Suprapubic skin (tissue), 4 donors: ENCODE data around the gene AK4.
"Not testable (repeated sequence)": the region's sequence is repeated elsewhere in the genome, so short reads cannot be mapped to it uniquely, and the experiment has no call there.

Experiments used
- EP300 ChIP-seq: sonication (generic); formaldehyde crosslinking; IDR thresholded peaks from one replicate; pipeline ENCODE4 v1.6.1; 2017; ENCODE audit warnings: antibody characterized with exemption
- POLR2A ChIP-seq, 2 donors: fragments of 450-650 bp; IDR thresholded peaks; one replicate each; pipeline ENCODE4 v1.6.1; 2017; ENCODE audit warnings: antibody characterized with exemption in 2 of 2, mild to moderate bottlenecking in 2 of 2, moderate library complexity in 2 of 2
- POLR2AphosphoS5 ChIP-seq, 3 donors: sonication (generic); formaldehyde crosslinking; IDR thresholded peaks; one replicate each; pipeline ENCODE4 v1.6.1; 2017; ENCODE audit warnings: antibody characterized with exemption in 3 of 3
- TF ChIP-seq, protein P1 (sequence below), 2 donors: fragments of 200-600 bp in 1 of 2; fragments of 450-650 bp in 1 of 2; sonication (generic) in 1 of 2; IDR thresholded peaks; one replicate each; pipeline ENCODE4 v1.5.1; 2016 to 2019; ENCODE audit warnings: antibody characterized with exemption in 2 of 2, mild to moderate bottlenecking in 1 of 2, moderate library complexity in 1 of 2

- TF ChIP-seq, protein P1, sequence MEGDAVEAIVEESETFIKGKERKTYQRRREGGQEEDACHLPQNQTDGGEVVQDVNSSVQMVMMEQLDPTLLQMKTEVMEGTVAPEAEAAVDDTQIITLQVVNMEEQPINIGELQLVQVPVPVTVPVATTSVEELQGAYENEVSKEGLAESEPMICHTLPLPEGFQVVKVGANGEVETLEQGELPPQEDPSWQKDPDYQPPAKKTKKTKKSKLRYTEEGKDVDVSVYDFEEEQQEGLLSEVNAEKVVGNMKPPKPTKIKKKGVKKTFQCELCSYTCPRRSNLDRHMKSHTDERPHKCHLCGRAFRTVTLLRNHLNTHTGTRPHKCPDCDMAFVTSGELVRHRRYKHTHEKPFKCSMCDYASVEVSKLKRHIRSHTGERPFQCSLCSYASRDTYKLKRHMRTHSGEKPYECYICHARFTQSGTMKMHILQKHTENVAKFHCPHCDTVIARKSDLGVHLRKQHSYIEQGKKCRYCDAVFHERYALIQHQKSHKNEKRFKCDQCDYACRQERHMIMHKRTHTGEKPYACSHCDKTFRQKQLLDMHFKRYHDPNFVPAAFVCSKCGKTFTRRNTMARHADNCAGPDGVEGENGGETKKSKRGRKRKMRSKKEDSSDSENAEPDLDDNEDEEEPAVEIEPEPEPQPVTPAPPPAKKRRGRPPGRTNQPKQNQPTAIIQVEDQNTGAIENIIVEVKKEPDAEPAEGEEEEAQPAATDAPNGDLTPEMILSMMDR (IDR thresholded peaks at IDR 0.05), result not testable (repeated sequence)
- TF ChIP-seq EP300; POLR2A (IDR thresholded peaks at IDR 0.05); POLR2AphosphoS5 (IDR thresholded peaks at IDR 0.05): not testable (repeated sequence)
Observed at GRCh38 chr1:65139793-65140192, 8.2 kb upstream of the AK4 start.
